Endothelial cell (in vitro differentiated cells): ENCODE results near the gene DENND1B. TPM values are rescaled to one million over a fixed set of nuclear protein-coding genes. Genes with fewer than 3 reads are reported as not detected.

Source experiments
- DNase-seq: peaks from one replicate; pipeline ENCODE4 v3.0.0; 2021; ENCODE audit warnings: low spot score
- H3K27ac Mint-ChIP-seq: one replicate; pipeline ENCODE4 v1.8.0; 2021; ENCODE audit warnings: mixed read lengths, inconsistent platforms; ENCODE audit not compliant: unreplicated experiment
- H3K27me3 Mint-ChIP-seq: one replicate; pipeline ENCODE4 v1.8.0; 2021; ENCODE audit warnings: mild to moderate bottlenecking, moderate library complexity, mixed read lengths, inconsistent platforms; ENCODE audit not compliant: unreplicated experiment
- H3K36me3 Mint-ChIP-seq: one replicate; pipeline ENCODE4 v1.8.0; 2021; ENCODE audit warnings: mild to moderate bottlenecking, low read depth, mixed read lengths, inconsistent platforms; ENCODE audit not compliant: unreplicated experiment
- H3K4me1 Mint-ChIP-seq: one replicate; pipeline ENCODE4 v1.8.0; 2021; ENCODE audit warnings: mild to moderate bottlenecking, mixed read lengths, inconsistent platforms; ENCODE audit not compliant: unreplicated experiment
- H3K4me3 Mint-ChIP-seq: one replicate; pipeline ENCODE4 v1.8.0; 2021; ENCODE audit warnings: mild to moderate bottlenecking, mixed read lengths, inconsistent platforms; ENCODE audit not compliant: unreplicated experiment
- H3K9me3 Mint-ChIP-seq: one replicate; pipeline ENCODE4 v1.8.0; 2021; ENCODE audit warnings: mixed read lengths, inconsistent platforms; ENCODE audit not compliant: unreplicated experiment
- total RNA-seq: library from RNA; stranded (reverse); fragmentation: NEBNext Ultra II Directional; extraction: Animal tissue kit (Norgen Biotek cat#: 25700); gene quantifications from one replicate; pipeline ENCODE4 v1.2.1, GENCODE V29; 2021; ENCODE audit not compliant: unreplicated experiment
- TF ChIP-seq, protein P1 (sequence below): fragments of 200-600 bp; sonication (generic); IDR thresholded peaks from one replicate; pipeline ENCODE4 v1.5.0; 2021; ENCODE audit warnings: antibody characterized with exemption; ENCODE audit not compliant: unreplicated experiment

DENND1B gene
- total RNA-seq, 1 donor from 2014 or later, result 7.5 TPM

GRCh38 chr1:197731449-197731848, 43.8 kb downstream of the DENND1B start:
- TF ChIP-seq, protein P1, sequence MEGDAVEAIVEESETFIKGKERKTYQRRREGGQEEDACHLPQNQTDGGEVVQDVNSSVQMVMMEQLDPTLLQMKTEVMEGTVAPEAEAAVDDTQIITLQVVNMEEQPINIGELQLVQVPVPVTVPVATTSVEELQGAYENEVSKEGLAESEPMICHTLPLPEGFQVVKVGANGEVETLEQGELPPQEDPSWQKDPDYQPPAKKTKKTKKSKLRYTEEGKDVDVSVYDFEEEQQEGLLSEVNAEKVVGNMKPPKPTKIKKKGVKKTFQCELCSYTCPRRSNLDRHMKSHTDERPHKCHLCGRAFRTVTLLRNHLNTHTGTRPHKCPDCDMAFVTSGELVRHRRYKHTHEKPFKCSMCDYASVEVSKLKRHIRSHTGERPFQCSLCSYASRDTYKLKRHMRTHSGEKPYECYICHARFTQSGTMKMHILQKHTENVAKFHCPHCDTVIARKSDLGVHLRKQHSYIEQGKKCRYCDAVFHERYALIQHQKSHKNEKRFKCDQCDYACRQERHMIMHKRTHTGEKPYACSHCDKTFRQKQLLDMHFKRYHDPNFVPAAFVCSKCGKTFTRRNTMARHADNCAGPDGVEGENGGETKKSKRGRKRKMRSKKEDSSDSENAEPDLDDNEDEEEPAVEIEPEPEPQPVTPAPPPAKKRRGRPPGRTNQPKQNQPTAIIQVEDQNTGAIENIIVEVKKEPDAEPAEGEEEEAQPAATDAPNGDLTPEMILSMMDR, result no peak
- Mint-ChIP-seq H3K9me3 (peaks cover under 1% of the 10 kb centered on the region), H3K27me3 (no peaks in the 10 kb centered on the region), H3K36me3 (peaks cover under 1% of the 10 kb centered on the region), H3K27ac (no peak overlapping the region), H3K4me1 (peaks cover 4% of the 10 kb centered on the region), H3K4me3 (no peak overlapping the region)
- no peak for DNase-seq

DNA sequence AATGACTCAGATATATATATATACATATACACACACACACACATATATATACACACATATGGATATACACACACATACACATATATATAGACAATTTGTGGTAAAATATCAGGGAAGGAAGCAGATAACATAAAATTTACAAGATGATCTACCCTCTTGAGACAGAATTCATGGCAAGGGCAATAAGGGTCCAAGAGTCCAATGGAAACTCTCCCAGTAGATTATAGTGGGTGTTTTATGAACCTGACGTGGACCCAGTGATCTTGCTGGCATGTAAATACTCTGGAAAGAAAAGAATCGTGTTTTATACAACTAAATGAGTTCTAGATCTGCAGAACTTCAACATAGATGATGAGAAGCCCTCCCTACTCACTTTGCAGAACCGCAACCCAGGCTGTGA, 49.3 kb downstream of the DENND1B start:
- no peaks in the 10 kb centered on the region for H3K4me1 Mint-ChIP-seq
- H3K4me3 Mint-ChIP-seq, result no peak overlapping the region
- H3K9me3 Mint-ChIP-seq, result peaks cover 5% of the 10 kb centered on the region
- H3K27ac Mint-ChIP-seq, result no peak overlapping the region
- TF ChIP-seq, protein P1, result no peak
- H3K27me3 Mint-ChIP-seq, result no peaks in the 10 kb centered on the region
- H3K36me3 Mint-ChIP-seq, result peaks cover 7% of the 10 kb centered on the region
- no peak for DNase-seq

GRCh38 chr1:197725044-197725443, 50.2 kb downstream of the DENND1B start:
- no peak for DNase-seq
- H3K4me3 Mint-ChIP-seq, result no peak overlapping the region
- no peaks in the 10 kb centered on the region for H3K27me3 Mint-ChIP-seq
- H3K27ac Mint-ChIP-seq, result no peak overlapping the region
- TF ChIP-seq, protein P1, result no peak
- H3K9me3 Mint-ChIP-seq, result peaks cover 5% of the 10 kb centered on the region
- H3K4me1 Mint-ChIP-seq, result no peaks in the 10 kb centered on the region
- peaks cover 7% of the 10 kb centered on the region for H3K36me3 Mint-ChIP-seq

DNA sequence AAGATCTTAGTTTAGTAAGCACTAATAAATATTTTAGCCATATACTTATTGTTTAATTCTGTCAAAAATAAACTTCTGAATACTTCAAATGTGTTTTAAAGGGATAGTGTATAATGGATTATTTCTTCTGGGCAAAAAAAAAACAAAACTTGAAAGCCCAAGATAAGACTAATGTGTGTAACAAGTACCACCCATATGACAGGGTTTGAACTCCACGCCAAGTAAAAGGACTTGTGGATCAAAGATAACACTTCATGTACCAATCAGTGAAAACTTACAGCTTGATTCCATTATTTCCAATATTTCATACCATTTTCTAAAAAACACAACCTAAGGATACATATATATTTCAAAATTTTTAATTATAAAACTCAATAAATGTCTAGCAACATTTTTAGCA, 59.5 kb downstream of the DENND1B start:
- Mint-ChIP-seq H3K4me1 (no peaks in the 10 kb centered on the region), H3K36me3 (no peaks in the 10 kb centered on the region), H3K27ac (no peak overlapping the region), H3K27me3 (no peaks in the 10 kb centered on the region), H3K4me3 (no peak overlapping the region), H3K9me3 (no peaks in the 10 kb centered on the region)
- TF ChIP-seq, protein P1, result no peak
- no peak for DNase-seq

GRCh38 chr1:197706601-197707000, 68.7 kb downstream of the DENND1B start:
- H3K4me1 Mint-ChIP-seq, result no peaks in the 10 kb centered on the region
- TF ChIP-seq, protein P1, result no peak
- no peaks in the 10 kb centered on the region for H3K9me3 Mint-ChIP-seq
- H3K4me3 Mint-ChIP-seq, result no peak overlapping the region
- H3K36me3 Mint-ChIP-seq, result no peaks in the 10 kb centered on the region
- no peaks in the 10 kb centered on the region for H3K27me3 Mint-ChIP-seq
- no peak for DNase-seq
- no peak overlapping the region for H3K27ac Mint-ChIP-seq
